PFSK-1 (cell line): ENCODE measurements around the gene NUP214.

Experiments used
- FOXP2 ChIP-seq: optimal IDR thresholded peaks from 2 replicates; pipeline ENCODE3; 2011; ENCODE audit warnings: borderline replicate concordance, control low read depth, inconsistent platforms; ENCODE audit not compliant: insufficient read depth; ENCODE audit errors: extremely low read length, extremely low read depth
- POLR2AphosphoS5 ChIP-seq: IDR thresholded peaks from 2 replicates; pipeline ENCODE4 v1.6.1; 2012; ENCODE audit warnings: low read depth, mild to moderate bottlenecking, control low read depth, low read length, moderate library complexity
- SIN3A ChIP-seq: IDR thresholded peaks from 2 replicates; pipeline ENCODE4 v1.6.1; 2012; ENCODE audit warnings: mild to moderate bottlenecking, low read length, moderate library complexity, borderline replicate concordance; ENCODE audit not compliant: insufficient read depth
- TAF1 ChIP-seq: IDR thresholded peaks from 2 replicates; pipeline ENCODE4 v1.6.1; 2012; ENCODE audit warnings: low read length, control low read depth, borderline replicate concordance; ENCODE audit not compliant: insufficient read depth
- TF ChIP-seq, protein P1 (sequence below), 2 experiments: IDR thresholded peaks; 2 replicates each; pipeline versions ENCODE4 v1.6.1 to v1.8.0; 2011 to 2012; ENCODE audit warnings: low read depth in 2 of 2, low read length in 2 of 2, control low read depth in 1 of 2, inconsistent platforms in 1 of 2, mild to moderate bottlenecking in 1 of 2, moderate library complexity in 1 of 2; ENCODE audit not compliant: insufficient read depth in 1 of 2

The NUP214 gene

DNA sequence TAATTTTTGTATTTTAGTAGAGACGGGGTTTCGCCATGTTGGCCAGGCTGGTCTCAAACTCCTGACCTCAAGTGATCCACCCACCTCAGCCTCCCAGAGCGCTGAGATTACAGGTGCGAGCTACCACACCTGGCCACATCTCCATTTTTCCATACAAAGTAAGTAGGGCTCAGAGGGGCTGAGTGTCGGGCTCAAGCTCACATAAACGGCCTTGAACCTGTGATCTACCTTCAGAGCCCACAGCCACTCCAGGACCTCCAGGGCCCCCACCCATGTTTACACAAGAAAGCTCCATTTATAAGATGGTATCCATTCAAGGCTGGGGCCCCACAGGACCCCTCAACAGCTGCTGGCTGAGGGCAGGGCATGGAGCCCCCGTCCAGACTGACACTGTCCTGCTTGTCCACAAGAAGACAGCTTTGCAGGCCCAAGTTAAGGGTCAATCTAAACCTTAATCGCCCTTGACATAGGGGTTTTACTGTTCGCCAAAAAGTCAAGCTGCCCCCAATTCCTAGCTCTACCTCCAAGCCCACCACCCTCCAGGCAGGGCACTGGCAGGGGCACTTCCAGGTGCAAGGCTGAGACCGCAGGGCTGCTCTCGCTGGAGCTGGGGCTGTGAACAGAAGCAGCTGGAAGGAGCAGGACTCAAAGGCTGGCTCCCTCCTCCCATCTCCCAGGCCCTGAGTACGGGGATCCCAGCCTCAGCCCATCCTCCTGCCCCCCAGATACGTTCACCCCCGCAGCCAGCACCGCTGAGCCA, 132.1 kb downstream of the NUP214 start:
- TF ChIP-seq FOXP2 = no peak
- TF ChIP-seq TAF1 = no peak
- TF ChIP-seq POLR2AphosphoS5 = no peak
- TF ChIP-seq SIN3A = no peak
- TF ChIP-seq, protein P1, sequence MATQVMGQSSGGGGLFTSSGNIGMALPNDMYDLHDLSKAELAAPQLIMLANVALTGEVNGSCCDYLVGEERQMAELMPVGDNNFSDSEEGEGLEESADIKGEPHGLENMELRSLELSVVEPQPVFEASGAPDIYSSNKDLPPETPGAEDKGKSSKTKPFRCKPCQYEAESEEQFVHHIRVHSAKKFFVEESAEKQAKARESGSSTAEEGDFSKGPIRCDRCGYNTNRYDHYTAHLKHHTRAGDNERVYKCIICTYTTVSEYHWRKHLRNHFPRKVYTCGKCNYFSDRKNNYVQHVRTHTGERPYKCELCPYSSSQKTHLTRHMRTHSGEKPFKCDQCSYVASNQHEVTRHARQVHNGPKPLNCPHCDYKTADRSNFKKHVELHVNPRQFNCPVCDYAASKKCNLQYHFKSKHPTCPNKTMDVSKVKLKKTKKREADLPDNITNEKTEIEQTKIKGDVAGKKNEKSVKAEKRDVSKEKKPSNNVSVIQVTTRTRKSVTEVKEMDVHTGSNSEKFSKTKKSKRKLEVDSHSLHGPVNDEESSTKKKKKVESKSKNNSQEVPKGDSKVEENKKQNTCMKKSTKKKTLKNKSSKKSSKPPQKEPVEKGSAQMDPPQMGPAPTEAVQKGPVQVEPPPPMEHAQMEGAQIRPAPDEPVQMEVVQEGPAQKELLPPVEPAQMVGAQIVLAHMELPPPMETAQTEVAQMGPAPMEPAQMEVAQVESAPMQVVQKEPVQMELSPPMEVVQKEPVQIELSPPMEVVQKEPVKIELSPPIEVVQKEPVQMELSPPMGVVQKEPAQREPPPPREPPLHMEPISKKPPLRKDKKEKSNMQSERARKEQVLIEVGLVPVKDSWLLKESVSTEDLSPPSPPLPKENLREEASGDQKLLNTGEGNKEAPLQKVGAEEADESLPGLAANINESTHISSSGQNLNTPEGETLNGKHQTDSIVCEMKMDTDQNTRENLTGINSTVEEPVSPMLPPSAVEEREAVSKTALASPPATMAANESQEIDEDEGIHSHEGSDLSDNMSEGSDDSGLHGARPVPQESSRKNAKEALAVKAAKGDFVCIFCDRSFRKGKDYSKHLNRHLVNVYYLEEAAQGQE (IDR thresholded peaks at IDR 0.05; ENCODE audit: insufficient read depth in 1 of 2, low read depth in 2 of 2, low read length in 2 of 2) = no peak

DNA sequence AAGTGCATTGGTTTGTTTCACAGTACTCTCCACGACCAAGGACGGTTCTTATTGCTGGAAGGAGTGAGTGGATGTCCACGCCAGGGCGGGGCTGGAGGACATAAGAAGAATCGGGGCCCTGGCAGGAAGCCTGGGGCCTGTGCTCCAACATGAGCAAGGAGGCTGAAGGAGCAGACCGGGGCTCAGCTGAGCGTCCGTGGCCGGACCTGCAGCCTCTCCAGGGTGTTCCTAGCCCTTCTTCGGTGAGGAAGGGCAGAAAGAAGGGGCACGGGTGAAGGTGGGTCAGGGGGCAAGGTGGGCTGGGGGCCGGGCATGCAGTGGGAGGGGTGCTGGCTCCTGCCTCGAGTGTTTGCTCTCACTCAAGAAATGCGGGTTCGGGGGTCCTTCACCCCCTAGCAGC, 132.8 kb downstream of the NUP214 start:
- TF ChIP-seq SIN3A (no peak), TAF1 (no peak), FOXP2 (no peak), POLR2AphosphoS5 (no peak)
- TF ChIP-seq, protein P1 (IDR thresholded peaks at IDR 0.05; ENCODE audit: insufficient read depth in 1 of 2, low read depth in 2 of 2, low read length in 2 of 2) = no peak

DNA sequence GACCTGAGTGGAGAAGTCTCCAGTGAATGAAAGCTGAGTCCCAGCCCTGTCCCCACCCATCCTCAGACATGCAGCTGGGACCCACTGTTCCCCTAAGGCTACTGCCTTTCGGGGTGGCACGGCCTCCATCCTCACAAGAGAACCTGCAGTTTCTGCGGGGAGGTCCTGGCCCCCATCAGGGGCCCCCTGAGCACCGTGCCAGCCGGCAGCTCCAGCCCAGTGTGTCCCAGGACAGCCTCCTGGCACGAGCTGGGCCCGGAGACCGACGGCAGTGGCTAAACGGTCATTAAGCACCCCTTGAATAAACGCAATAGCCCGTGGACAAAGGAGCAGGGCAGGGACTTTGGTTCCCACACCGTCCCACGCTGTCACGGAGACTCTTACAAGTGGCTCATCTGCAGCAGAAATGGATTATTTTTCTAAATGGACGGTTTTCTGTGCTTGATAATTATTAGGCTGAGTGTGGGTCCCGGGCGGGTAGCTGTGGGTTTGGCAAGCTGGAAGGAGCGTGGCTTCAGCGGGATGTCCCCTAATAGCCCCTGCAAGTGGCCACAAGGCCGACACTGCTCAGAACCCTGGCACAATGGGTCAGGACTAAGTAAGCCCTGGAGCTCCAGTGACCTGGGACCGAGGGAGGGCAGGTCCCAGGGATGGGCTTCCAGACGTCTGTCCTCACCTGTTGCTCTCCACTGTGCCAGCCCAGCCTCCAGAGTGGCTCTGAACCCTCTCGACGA, 133.5 kb downstream of the NUP214 start:
- TF ChIP-seq POLR2AphosphoS5 (no peak), TAF1 (no peak), SIN3A (no peak), FOXP2 (no peak)
- TF ChIP-seq, protein P1 (IDR thresholded peaks at IDR 0.05; ENCODE audit: insufficient read depth in 1 of 2, low read depth in 2 of 2, low read length in 2 of 2) = no peak

DNA sequence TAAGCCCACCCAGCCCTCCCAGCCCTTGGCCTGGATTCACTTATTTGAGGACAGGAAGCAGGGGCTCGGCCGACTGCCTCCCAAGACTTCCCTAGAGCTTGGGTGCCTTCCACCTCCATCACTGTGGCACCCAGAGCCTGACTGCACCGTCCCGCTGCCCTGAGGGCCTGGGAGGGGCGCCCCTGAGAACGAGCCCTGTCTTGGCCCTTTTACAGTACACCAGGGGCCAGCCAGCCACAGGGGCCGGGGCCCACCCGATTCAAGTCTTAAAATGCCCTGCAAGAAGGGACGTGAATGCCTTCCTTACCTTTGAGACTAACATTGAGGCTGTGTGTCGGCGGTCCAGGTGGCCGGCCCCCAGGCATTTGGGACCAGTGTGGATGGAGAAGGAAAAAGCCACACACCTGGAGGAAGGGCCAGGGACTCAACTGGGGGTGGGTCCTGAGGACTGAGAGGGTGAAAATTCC, 134.1 kb downstream of the NUP214 start:
- no peak for TF ChIP-seq SIN3A
- TF ChIP-seq, protein P1 (IDR thresholded peaks at IDR 0.05; ENCODE audit: insufficient read depth in 1 of 2, low read depth in 2 of 2, low read length in 2 of 2) = no peak
- no peak for TF ChIP-seq POLR2AphosphoS5
- no peak for TF ChIP-seq FOXP2
- no peak for TF ChIP-seq TAF1
